ENCODE measurements around the gene EGFR.

DNA sequence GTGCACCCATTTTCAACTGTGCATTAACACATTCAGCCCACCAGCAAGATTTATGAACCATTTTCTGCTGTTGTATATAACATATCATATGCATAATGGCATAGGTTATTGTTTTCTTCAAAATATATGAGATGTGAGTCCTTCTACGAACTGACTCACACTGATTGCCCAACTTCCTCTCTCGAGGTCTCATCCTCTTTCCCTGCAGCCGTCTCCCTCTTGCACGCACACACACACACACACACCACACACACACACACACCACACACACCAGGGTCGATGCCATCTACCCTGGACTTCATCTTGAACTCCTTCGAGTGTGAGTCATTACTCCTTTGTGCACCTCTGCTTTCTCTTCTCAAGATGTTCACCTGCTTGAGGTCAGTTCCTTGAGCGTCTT lies 36.7 kb downstream of the EGFR start:
- TF ChIP-seq, protein P1, sequence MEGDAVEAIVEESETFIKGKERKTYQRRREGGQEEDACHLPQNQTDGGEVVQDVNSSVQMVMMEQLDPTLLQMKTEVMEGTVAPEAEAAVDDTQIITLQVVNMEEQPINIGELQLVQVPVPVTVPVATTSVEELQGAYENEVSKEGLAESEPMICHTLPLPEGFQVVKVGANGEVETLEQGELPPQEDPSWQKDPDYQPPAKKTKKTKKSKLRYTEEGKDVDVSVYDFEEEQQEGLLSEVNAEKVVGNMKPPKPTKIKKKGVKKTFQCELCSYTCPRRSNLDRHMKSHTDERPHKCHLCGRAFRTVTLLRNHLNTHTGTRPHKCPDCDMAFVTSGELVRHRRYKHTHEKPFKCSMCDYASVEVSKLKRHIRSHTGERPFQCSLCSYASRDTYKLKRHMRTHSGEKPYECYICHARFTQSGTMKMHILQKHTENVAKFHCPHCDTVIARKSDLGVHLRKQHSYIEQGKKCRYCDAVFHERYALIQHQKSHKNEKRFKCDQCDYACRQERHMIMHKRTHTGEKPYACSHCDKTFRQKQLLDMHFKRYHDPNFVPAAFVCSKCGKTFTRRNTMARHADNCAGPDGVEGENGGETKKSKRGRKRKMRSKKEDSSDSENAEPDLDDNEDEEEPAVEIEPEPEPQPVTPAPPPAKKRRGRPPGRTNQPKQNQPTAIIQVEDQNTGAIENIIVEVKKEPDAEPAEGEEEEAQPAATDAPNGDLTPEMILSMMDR (IDR thresholded peaks at IDR 0.05), result no peak
- no peak for TF ChIP-seq POLR2A (IDR thresholded peaks at IDR 0.05)

Measured in prostate gland (tissue), 2 donors.